GM15510 (cell line): ENCODE measurements around the gene SLC38A2.

ENCODE experiments used
- POLR2A ChIP-seq: IDR thresholded peaks from 3 replicates; pipeline ENCODE4 v1.6.1; 2011; ENCODE audit warnings: borderline replicate concordance; ENCODE audit not compliant: insufficient read length; ENCODE audit errors: extremely low read depth

The SLC38A2 gene

DNA sequence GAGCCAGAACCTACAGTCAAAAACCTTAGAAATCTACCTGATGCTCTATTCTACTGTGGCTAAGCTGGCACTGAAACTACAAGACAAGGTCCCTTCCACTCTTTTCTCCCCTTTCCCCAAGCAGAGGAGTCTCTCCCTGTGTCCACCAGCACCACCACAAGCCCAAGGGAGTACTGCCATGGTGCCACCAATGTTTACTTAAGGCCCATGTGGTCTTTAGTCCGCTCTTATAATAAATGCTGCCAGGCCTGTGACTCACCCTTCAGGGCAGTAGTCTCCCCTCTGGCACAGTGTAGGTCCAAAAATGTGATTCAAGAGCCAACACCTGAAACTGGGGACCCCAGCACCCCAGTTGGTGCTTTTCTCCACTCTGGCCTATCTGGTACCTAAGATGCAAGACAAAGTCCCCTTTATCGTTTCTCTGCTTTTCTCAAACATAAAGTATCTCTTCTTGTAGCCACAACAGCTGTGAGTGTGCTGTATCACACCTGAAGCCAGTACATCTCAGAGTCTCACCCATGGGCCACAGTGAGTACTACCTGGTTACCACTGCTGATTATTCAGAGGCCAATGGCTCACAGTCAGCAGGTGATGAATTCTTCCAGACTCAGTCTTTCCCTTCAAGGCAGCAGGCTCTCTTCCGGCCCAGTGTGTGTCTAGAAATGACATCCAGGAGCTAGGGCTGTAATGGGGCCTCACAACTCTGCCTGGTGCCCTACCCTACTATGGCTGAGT, 29.3 kb downstream of the SLC38A2 start:
- no peak for TF ChIP-seq POLR2A

DNA sequence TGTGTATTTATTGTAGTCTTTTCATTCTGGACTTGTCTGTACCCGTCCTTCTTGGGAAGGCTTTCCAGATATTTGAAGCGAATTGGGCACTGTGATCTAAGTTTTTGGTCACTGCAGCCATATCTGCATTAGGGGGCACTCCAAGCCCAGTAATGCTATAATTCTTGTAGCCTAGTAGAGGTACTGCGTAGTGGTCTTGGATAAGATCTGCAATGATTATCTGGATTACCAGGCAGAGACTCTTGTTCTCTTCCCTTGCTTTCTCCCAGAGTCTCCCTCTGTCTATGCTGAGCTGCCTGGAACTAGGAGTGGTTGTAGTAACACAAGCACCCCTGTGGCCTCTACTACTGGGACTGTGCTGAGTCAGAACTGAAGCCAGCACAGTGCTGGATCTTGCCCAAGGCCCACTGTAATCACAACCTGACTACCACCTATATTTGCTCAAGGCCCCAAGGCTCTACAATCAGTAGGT, 30.0 kb downstream of the SLC38A2 start:
- no peak for TF ChIP-seq POLR2A

DNA sequence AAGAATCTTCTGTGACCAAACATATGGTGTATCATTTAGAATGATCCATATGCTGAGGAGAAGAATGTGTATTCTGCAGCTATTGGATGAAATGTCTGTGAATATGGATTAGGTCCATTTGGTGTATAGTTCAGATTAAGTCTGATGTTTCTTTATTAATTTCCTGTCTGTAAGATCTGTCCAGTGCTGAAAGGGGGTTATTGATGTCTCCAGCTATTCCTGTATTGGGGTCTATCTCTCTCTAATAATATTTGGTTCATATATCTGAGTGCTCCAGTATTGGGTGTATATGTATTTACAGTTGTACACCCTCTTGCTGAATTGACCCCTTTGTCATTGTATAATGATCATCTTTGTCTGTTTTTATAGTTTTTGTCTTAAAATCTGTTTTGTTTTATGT, 33.5 kb downstream of the SLC38A2 start:
- no peak for TF ChIP-seq POLR2A

DNA sequence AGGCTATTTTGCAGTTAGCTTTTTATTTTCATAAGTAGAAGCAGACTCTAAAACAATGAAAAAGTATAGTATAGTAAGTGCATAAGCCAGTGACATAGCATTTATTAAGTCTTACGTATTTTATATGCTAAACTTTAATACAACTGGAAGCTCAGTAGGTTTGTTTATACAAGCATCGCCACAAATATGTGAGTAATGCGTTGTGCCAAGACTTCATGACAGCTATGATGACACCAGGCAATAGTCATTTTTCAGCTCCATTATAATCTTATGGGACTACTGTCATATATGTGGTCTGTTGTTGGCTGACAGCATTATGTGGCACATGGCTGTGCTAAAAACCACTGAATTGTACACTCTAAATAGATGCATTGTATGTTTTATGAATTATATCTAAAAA, 40.3 kb downstream of the SLC38A2 start:
- no peak for TF ChIP-seq POLR2A

DNA sequence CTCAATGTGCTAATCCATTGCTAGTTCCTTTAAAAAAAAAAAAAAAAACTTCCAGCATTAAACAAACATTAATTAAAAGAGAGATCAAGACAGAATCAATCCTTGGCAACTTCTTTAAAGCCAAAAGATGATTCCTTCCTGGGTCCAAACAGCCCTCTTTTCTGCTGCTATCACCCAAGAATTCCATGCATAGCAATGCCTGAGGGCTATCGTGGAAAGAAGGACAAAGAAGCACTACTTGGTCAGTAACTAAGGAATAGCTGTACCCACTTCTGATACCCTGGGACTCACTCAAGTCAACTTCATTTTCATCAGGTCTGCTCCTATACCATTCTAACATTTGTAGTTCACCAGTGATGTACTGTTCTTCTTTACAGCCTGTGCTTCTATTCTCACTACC, 51.8 kb downstream of the SLC38A2 start:
- no peak for TF ChIP-seq POLR2A

DNA sequence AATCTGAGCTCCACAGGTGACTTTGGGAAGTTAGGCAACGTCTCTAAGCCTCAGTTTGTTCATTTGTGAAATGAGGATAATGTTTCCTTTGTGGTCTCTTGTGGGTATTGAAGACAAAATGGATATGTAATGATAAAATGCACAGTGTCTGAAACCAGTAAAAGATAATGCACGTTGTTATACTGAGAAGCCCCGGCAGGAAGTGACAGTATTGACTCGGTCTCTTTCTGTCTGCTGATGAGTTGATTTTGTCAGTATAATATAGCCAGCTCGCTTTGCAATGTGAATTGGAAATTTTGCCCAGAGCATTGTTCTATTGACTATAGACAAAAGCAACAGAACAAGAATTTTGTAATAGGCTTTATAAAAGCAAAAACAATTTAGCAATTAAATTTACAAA, 54.5 kb downstream of the SLC38A2 start:
- no peak for TF ChIP-seq POLR2A
